ENCODE data around the gene LMF2. TPM values are rescaled to one million over a fixed set of nuclear protein-coding genes. Genes with fewer than 3 reads are reported as not detected.

LMF2 gene
- total RNA-seq, 2 experiments from 2014 or later = 62.1 to 63.8 TPM

DNA sequence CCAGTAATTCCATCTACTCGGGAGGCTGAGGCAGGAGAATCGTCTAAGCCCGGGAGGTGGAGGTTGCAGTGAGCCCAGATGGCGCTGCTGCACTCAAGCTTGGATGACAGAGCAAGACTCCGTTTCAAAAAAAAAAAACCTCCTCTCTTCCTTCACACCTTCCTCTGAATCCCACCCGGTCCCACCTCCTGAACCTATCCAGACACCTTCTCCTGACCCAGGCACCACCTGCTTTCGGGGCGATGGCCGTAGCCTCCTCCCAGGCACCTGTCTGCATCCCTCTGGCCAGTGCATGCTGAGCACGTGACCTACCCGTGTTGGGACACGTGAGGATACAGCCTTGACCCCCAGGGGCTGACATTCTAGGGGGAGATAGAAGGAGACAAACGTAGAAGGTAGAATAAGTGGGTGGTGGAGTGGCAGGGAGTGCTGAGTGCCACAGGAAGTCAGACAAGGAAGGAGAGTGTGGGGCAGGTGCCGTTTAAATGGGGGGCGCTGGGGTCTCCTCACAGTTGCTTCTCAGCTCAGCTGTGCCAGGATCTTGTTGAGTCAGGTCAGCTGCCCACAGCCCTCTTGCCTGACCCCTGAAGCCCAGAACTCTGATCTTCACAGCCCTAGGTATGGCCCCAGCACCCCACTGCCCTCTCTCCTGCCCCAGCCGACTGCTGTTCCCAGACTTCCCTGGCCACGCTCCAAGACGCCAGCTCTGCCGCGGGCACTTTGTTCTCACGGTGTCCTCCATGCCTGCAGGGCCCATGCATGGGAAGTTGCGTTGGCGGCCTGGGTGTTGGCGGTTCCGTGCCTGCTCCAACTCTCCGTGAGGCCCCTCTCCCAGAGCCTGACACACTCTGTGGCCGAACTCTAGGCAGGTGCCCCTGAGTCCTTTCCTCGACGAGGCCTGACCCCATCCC lies 22.0 kb downstream of the LMF2 start:
- no peak overlapping the region for H3K27ac Mint-ChIP-seq
- H3K4me3 Mint-ChIP-seq = no peak overlapping the region
- CTCF ChIA-PET = interaction anchor here (2.9 kb wide), 1 partner anchor 12 kb away, joined by 11 read pairs; no protein-coding TSS in a partner anchor
- H3K9me3 Mint-ChIP-seq = no peaks in the 10 kb centered on the region
- DNase-seq = no peak
- POLR2A ChIA-PET = interaction anchor here (1.3 kb wide), 1 partner anchor 10 kb away, joined by 3 read pairs; the partner anchor contains the start of gene SBF1
- no peaks in the 10 kb centered on the region for H3K27me3 Mint-ChIP-seq
- H3K4me1 Mint-ChIP-seq (ENCODE audit: low read depth) = no peaks in the 10 kb centered on the region
- peaks cover 2% of the 10 kb centered on the region for H3K36me3 Mint-ChIP-seq
- intact Hi-C loops (cut with micrococcal nuclease) = no loop called here

DNA sequence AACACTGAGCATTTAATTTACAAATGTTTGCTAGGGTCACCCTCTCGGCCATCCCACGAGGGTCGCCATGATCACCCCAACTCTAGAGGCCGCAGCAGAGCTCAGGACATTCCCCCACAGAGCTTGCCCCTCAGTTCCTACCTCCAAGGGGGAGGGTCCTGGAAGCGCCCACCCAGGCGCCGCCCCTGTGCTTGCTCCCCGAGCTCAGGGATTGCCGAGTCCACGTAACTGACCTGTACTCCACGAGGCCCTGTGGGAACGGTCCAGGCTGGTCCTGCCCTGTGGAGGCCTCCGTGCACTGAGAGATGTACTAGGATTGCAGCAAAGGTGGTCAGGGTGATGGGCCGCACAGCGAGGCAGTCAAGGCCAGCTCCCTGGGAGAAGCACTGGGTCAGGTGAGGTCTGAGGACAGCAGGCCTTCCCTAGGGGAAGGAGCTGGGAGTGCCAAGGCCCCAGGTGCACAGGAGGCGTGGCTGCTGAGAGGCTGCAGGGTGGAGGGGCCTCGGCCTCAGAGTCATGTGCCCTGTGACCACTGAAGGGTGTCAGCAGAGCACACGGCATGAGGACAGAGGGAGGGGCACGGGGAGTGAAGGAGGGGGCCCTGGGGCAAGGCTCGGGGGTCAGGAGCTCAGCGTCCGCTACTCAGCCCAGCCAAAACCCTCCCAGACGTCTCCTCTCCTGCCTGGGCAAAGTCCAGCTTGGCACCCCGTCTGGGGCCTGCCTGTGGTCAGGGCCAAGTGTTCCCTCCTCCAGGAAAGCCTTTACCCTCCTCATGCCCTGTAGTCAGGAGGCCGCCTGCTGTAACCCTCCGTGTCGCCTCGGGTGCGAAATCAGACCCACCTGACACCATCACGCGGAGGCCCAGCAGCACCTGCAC lies 23.3 kb downstream of the LMF2 start:
- Mint-ChIP-seq H3K27ac (no peak overlapping the region), H3K4me3 (no peak overlapping the region), H3K27me3 (peaks cover 3% of the 10 kb centered on the region), H3K9me3 (no peaks in the 10 kb centered on the region), H3K4me1 (ENCODE audit: low read depth) (peaks cover 3% of the 10 kb centered on the region), H3K36me3 (peaks cover 2% of the 10 kb centered on the region)
- ChIA-PET POLR2A (interaction anchor here (1.3 kb wide), 1 partner anchor 9 kb away, joined by 3 read pairs; the partner anchor contains the start of gene SBF1), CTCF (no interaction called here)
- intact Hi-C loops (cut with micrococcal nuclease) = no loop called here
- DNase-seq = no peak

DNA sequence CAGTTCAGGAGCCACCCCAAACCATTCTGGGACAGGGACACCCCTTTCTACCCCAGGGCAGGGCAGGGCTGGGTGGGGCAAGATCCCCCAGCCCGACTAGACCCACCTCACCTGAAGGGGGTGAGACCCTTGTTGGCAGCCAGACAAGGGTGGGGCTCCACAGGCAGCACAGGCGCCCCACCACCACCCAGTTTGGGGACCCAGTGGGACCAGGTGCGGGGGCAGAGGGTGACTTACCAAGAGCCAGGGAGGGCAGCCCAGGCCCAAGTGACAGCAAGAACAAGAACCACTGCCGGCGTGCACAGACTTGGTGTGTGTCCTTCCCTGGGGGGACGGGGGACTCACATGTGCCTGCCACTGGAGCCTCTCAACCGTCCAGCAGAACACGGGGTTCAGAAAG lies 23.9 kb downstream of the LMF2 start:
- Mint-ChIP-seq H3K36me3 (peaks cover 2% of the 10 kb centered on the region), H3K27me3 (peaks cover 3% of the 10 kb centered on the region), H3K4me3 (no peak overlapping the region), H3K27ac (no peak overlapping the region), H3K9me3 (no peaks in the 10 kb centered on the region), H3K4me1 (ENCODE audit: low read depth) (peaks cover 3% of the 10 kb centered on the region)
- POLR2A ChIA-PET = no interaction called here
- intact Hi-C loops (cut with micrococcal nuclease) = no loop called here
- CTCF ChIA-PET = no interaction called here
- DNase-seq = no peak

DNA sequence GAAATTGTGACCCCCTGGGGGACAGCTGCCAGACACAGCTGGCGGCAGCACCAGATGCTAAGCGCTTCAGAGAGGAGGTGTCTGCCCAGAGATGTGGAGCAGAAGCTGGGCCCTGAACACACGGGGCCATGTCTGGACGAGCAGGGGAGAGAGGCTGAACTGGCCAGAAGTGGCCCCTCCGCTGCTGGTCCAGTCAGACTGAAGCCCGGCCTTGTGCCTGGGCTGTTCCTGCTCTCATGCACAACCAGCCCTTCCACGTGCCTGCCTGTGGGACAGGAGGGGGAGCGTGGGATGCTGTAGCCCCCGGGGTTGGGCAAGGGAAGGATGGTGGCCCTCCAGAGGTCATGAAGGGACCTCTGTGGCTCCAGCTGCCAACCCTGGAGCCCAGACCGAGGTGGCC lies 24.4 kb downstream of the LMF2 start:
- Mint-ChIP-seq H3K4me3 (peak overlapping the region; percentile 32), H3K27me3 (peaks cover 3% of the 10 kb centered on the region), H3K36me3 (peaks cover 2% of the 10 kb centered on the region), H3K9me3 (no peaks in the 10 kb centered on the region), H3K4me1 (ENCODE audit: low read depth) (peaks cover 3% of the 10 kb centered on the region), H3K27ac (no peak overlapping the region)
- DNase-seq = no peak
- intact Hi-C loops (cut with micrococcal nuclease) = no loop called here
- ChIA-PET CTCF (no interaction called here), POLR2A (interaction anchor here (1.5 kb wide), 1 partner anchor 12 kb away, joined by 3 read pairs; no protein-coding TSS in a partner anchor)

- ChIA-PET CTCF (interaction anchor here (2.7 kb wide), 1 partner anchor 15 kb away, joined by 15 read pairs; no protein-coding TSS in a partner anchor), POLR2A (interaction anchor here (1.5 kb wide), 1 partner anchor 12 kb away, joined by 3 read pairs; no protein-coding TSS in a partner anchor)
- no peak for DNase-seq
- Mint-ChIP-seq H3K27ac (no peak overlapping the region), H3K4me3 (peak overlapping the region; percentile 79), H3K9me3 (no peaks in the 10 kb centered on the region), H3K4me1 (ENCODE audit: low read depth) (peaks cover 3% of the 10 kb centered on the region), H3K27me3 (peaks cover 3% of the 10 kb centered on the region), H3K36me3 (peaks cover 2% of the 10 kb centered on the region)
- intact Hi-C loops (cut with micrococcal nuclease) = no loop called here
These were observed 25.1 kb downstream of the LMF2 start for GRCh38 chr22:50482107-50483074.

DNA sequence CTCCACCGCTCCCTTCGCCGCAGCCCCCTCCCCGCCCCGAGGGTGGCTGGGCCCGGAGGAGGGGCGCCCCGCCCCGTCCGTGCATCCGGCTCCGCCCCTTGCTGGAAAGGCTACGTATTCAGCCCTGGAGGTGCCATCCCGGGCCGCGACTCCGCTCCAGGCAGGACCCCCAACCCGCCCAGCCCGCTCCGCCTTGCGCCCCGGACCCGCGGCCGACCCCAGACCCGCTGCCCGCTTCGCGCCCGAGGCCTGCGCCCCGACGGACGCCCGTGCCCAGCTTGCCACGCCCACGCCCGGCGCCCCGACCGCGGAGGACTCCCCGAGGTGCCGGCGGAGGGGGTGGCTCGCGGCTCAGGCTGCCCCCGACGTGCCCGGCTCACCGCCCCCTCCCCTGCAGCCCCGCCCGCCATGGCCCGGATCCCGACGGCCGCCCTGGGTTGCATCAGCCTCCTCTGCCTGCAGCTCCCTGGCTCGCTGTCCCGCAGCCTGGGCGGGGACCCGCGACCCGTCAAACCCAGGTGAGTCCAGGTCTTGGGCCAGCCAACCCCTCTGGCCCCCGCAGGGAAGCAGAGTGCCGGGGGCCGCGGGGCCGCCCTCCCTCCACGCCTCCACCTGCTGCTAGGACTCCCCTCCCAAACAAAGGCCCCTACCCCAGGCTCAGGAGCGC lies 25.9 kb downstream of the LMF2 start, which contains the start of gene ADM2:
TSS of gene ADM2 (plus strand) at position 104 of the 667 bp plus-strand sequence. CDS start at position 409, 305 bp downstream.
- Mint-ChIP-seq H3K4me1 (ENCODE audit: low read depth) (peaks cover 3% of the 10 kb centered on the region), H3K4me3 (peak within 1 kb of the TSS; percentile 79), H3K9me3 (no peaks in the 10 kb centered on the region), H3K27ac (no peak within 1 kb of the TSS), H3K36me3 (peaks cover 2% of the 10 kb centered on the region), H3K27me3 (peaks cover 3% of the 10 kb centered on the region)
- DNase-seq = peak; percentile 80
- ChIA-PET CTCF (interaction anchor here (2.7 kb wide), 1 partner anchor 16 kb away, joined by 15 read pairs; no protein-coding TSS in a partner anchor), POLR2A (interaction anchor here (1.0 to 1.5 kb wide), 2 partner anchors 11 to 44 kb away, joined by 3 to 4 read pairs; partner anchors contain the start of gene SCO2)
- intact Hi-C loops (cut with micrococcal nuclease) = no loop called here

DNA sequence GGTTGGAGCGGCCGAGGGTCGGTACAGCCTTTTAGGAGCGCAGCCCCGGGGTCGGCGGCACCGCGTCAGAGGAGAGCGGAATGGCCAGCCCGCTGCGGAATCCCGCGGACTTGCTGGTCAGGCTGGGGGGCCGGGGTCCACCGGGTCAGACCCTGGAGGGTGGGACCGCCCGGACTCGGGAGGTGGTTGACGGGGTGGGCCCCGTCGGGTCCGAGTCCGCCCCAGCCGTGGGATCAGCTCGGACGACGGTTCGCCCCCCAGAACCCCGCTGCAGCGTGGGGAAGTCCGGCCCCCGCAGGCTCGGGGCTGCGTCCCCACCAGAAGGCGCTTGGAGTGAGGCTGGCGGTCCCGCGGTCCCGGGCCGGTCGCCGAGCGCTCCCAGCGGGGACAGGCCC lies 26.5 kb downstream of the LMF2 start:
- Mint-ChIP-seq H3K27me3 (peaks cover 3% of the 10 kb centered on the region), H3K36me3 (peaks cover 2% of the 10 kb centered on the region), H3K4me1 (ENCODE audit: low read depth) (peaks cover 3% of the 10 kb centered on the region), H3K9me3 (no peaks in the 10 kb centered on the region), H3K27ac (no peak overlapping the region), H3K4me3 (peak overlapping the region; percentile 62)
- ChIA-PET POLR2A (interaction anchor here (1.0 kb wide), 1 partner anchor 44 kb away, joined by 4 read pairs; the partner anchor contains the start of gene SCO2), CTCF (interaction anchor here (2.7 kb wide), 1 partner anchor 17 kb away, joined by 15 read pairs; no protein-coding TSS in a partner anchor)
- intact Hi-C loops (cut with micrococcal nuclease) = no loop called here
- no peak for DNase-seq

- CTCF ChIA-PET = interaction anchor here (1.3 to 2.7 kb wide), 2 partner anchors 18 to 141 kb away, joined by 6 to 15 read pairs; no protein-coding TSS in a partner anchor
- POLR2A ChIA-PET = no interaction called here
- H3K4me3 Mint-ChIP-seq = peak overlapping the region; percentile 65
- H3K4me1 Mint-ChIP-seq (ENCODE audit: low read depth) = peaks cover 8% of the 10 kb centered on the region
- no peak for DNase-seq
- H3K27ac Mint-ChIP-seq = no peak overlapping the region
- no peaks in the 10 kb centered on the region for H3K9me3 Mint-ChIP-seq
- H3K27me3 Mint-ChIP-seq = peaks cover 3% of the 10 kb centered on the region
- intact Hi-C loops (cut with micrococcal nuclease) = no loop called here
- peaks cover 2% of the 10 kb centered on the region for H3K36me3 Mint-ChIP-seq
These were observed 27.8 kb downstream of the LMF2 start for GRCh38 chr22:50479721-50480120.

DNA sequence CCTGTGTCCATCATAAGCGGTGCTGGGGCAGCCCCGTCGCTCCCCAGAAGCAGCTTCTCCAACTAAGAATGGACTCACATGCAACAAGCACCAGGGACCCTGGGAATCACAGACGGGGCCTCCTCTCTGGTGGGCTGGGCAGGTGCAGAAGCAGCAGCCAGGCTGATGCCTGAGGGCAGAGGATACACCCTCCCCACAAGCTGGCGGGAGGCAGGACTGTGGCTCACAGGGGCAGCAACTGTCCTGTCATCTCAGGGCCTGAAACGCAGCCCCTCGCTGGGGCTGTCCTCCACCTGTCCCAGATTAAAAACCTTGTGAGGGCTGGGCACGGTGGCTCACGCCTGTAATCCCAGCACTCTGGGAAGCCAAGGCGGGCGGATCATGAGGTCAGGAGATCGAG lies 29.6 kb downstream of the LMF2 start:
- Mint-ChIP-seq H3K27ac (no peak overlapping the region), H3K4me3 (no peak overlapping the region), H3K4me1 (ENCODE audit: low read depth) (peaks cover 21% of the 10 kb centered on the region), H3K27me3 (peaks cover 3% of the 10 kb centered on the region), H3K9me3 (no peaks in the 10 kb centered on the region), H3K36me3 (no peaks in the 10 kb centered on the region)
- ChIA-PET POLR2A (no interaction called here), CTCF (interaction anchor here (0.8 to 1.3 kb wide), 2 partner anchors 20 to 30 kb away, joined by 3 to 5 read pairs; partner anchors contain the start of gene NCAPH2)
- DNase-seq = no peak
- intact Hi-C loops (cut with micrococcal nuclease) = no loop called here

DNA sequence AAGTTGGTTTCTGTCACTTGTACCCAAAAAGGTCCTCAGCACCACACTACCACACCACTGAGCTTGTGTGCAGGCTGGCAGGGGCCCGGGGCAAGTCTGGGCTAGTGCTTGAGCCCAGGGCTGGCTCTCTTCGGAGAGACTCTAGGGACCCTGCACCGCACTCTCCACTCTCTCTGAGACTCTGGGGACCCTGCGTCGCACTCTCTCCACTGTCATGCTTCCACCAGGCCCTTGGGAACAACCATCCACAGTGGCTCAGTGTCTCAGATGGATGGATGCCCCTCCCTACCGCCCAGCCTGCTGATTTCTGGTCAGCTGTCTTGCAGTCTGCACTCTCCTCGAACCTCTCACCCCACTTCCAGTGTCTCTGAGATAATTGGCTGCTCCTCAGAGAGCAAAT lies 30.6 kb downstream of the LMF2 start:
- DNase-seq = no peak
- POLR2A ChIA-PET = no interaction called here
- no peak overlapping the region for H3K27ac Mint-ChIP-seq
- H3K4me1 Mint-ChIP-seq (ENCODE audit: low read depth) = peaks cover 31% of the 10 kb centered on the region
- peak overlapping the region; percentile 22 for H3K4me3 Mint-ChIP-seq
- intact Hi-C loops (cut with micrococcal nuclease) = no loop called here
- H3K27me3 Mint-ChIP-seq = peaks cover 3% of the 10 kb centered on the region
- CTCF ChIA-PET = interaction anchor here (1.3 kb wide), 1 partner anchor 21 kb away, joined by 3 read pairs; no protein-coding TSS in a partner anchor
- H3K36me3 Mint-ChIP-seq = no peaks in the 10 kb centered on the region
- no peaks in the 10 kb centered on the region for H3K9me3 Mint-ChIP-seq

Measured in activated CD4-positive, alpha-beta memory T cell treated with anti-CD3 and anti-CD28 coated beads for 36 hours (primary cell).